HepG2 (cell line): ENCODE results near the gene CLIC3. TPM values are rescaled to one million over a fixed set of nuclear protein-coding genes. Genes with fewer than 3 reads are reported as not detected.

ENCODE experiments used
- BCL6 ChIP-seq: IDR thresholded peaks from 2 replicates; pipeline ENCODE4 v1.6.1; 2016; ENCODE audit warnings: missing genetic modification reagents, missing compliant biosample characterization
- FLYWCH1 ChIP-seq: sonication (generic); formaldehyde crosslinking; IDR thresholded peaks from 2 replicates; pipeline ENCODE4 v1.8.1; 2023; ENCODE audit warnings: mild to moderate bottlenecking, missing genetic modification reagents
- FOXM1 ChIP-seq: sonication (generic); formaldehyde crosslinking; IDR thresholded peaks from 2 replicates; pipeline ENCODE4 v1.5.0; 2020; ENCODE audit warnings: missing genetic modification reagents
- GPN1 ChIP-seq: sonication (generic); formaldehyde crosslinking; IDR thresholded peaks from 2 replicates; pipeline ENCODE4 v1.5.1; 2020; ENCODE audit warnings: missing genetic modification reagents, borderline replicate concordance
- HNF4G ChIP-seq, 2 experiments: sonication (generic) in 1 of 2; formaldehyde crosslinking in 1 of 2; IDR thresholded peaks; 2 replicates each; pipeline versions ENCODE4 v1.4.0 to v1.6.1; 2011 to 2020; ENCODE audit warnings: borderline replicate concordance in 2 of 2, low read depth in 2 of 2, mild to moderate bottlenecking in 2 of 2, low read length in 1 of 2, missing genetic modification reagents in 1 of 2, moderate library complexity in 1 of 2
- KAT7 ChIP-seq: IDR thresholded peaks from 2 replicates; pipeline ENCODE4 v1.6.1; 2018; ENCODE audit warnings: borderline replicate concordance, missing compliant biosample characterization
- MED8 ChIP-seq: sonication (generic); formaldehyde crosslinking; IDR thresholded peaks from 2 replicates; pipeline ENCODE4 v1.8.1; 2023; ENCODE audit warnings: mild to moderate bottlenecking, missing genetic modification reagents; ENCODE audit not compliant: insufficient replicate concordance
- NR2C2 ChIP-seq: sonication (generic); formaldehyde crosslinking; IDR thresholded peaks from 2 replicates; pipeline ENCODE4 v1.4.0; 2020; ENCODE audit warnings: missing genetic modification reagents, mild to moderate bottlenecking, moderate library complexity, borderline replicate concordance
- NRL ChIP-seq: sonication (generic); formaldehyde crosslinking; IDR thresholded peaks from 2 replicates; pipeline ENCODE4 v1.5.0; 2020; ENCODE audit warnings: missing genetic modification reagents, mild to moderate bottlenecking, moderate library complexity, borderline replicate concordance
- ONECUT2 ChIP-seq: sonication (generic); formaldehyde crosslinking; IDR thresholded peaks from 2 replicates; pipeline ENCODE4 v1.4.0; 2020; ENCODE audit warnings: missing genetic modification reagents
- RFX3 ChIP-seq: IDR thresholded peaks from 2 replicates; pipeline ENCODE4 v1.6.1; 2016; ENCODE audit warnings: missing biosample characterization, missing genetic modification reagents
- STAG1 ChIP-seq: sonication (generic); formaldehyde crosslinking; IDR thresholded peaks from 2 replicates; pipeline ENCODE4 v1.4.0; 2020; ENCODE audit warnings: missing genetic modification reagents
- ZBTB37 ChIP-seq: sonication (generic); formaldehyde crosslinking; IDR thresholded peaks from 2 replicates; pipeline ENCODE4 v1.4.0; 2020; ENCODE audit warnings: mild to moderate bottlenecking, missing genetic modification reagents
- ZKSCAN8 ChIP-seq: IDR thresholded peaks from 2 replicates; pipeline ENCODE4 v1.6.1; 2016; ENCODE audit warnings: borderline replicate concordance, missing genetic modification reagents, missing compliant biosample characterization
- ZNF136 ChIP-seq: sonication (generic); formaldehyde crosslinking; IDR thresholded peaks from 2 replicates; pipeline ENCODE4 v1.8.1; 2022; ENCODE audit warnings: low read depth, mild to moderate bottlenecking, moderate library complexity, missing genetic modification reagents
- ZNF224 ChIP-seq: sonication (generic); formaldehyde crosslinking; IDR thresholded peaks from 2 replicates; pipeline ENCODE4 v1.5.0; 2020; ENCODE audit warnings: mild to moderate bottlenecking, missing genetic modification reagents
- ZNF260 ChIP-seq: sonication (generic); formaldehyde crosslinking; IDR thresholded peaks from 2 replicates; pipeline ENCODE4 v1.4.0; 2020; ENCODE audit warnings: missing genetic modification reagents, low read depth, mild to moderate bottlenecking, borderline replicate concordance
- ZNF264 ChIP-seq: sonication (generic); formaldehyde crosslinking; IDR thresholded peaks from 2 replicates; pipeline ENCODE4 v1.4.0; 2020; ENCODE audit warnings: missing genetic modification reagents
- ZNF382 ChIP-seq: sonication (generic); formaldehyde crosslinking; IDR thresholded peaks from 2 replicates; pipeline ENCODE4 v1.5.0; 2020; ENCODE audit warnings: missing genetic modification reagents, mild to moderate bottlenecking, borderline replicate concordance
- ZNF460 ChIP-seq: sonication (generic); formaldehyde crosslinking; IDR thresholded peaks from 2 replicates; pipeline ENCODE4 v1.5.1; 2020; ENCODE audit warnings: missing genetic modification reagents, mild to moderate bottlenecking, borderline replicate concordance
- ZNF703 ChIP-seq: sonication (generic); formaldehyde crosslinking; IDR thresholded peaks from 2 replicates; pipeline ENCODE4 v1.5.1; 2020; ENCODE audit warnings: missing genetic modification reagents, mild to moderate bottlenecking, moderate library complexity, borderline replicate concordance
- ZNF788 ChIP-seq: sonication (generic); formaldehyde crosslinking; IDR thresholded peaks from 2 replicates; pipeline ENCODE4 v1.5.0; 2020; ENCODE audit warnings: mild to moderate bottlenecking, missing genetic modification reagents, borderline replicate concordance
- polyA plus RNA-seq, 8 experiments: library from polyadenylated mRNA; depleted of rRNA in 3 of 8; stranded (reverse) in 7 of 8; unstranded in 1 of 8; fragments of >200 nt; fragmentation: Illumina TruSeq in 4 of 8; extraction: Trizol in 4 of 8; gene quantifications; 2 replicates each; pipeline versions ENCODE4 v1.2.1 to v1.2.3, GENCODE V29; 2011 to 2016; ENCODE audit warnings: low read depth in 4 of 8, missing spikeins in 1 of 8, mixed read lengths in 1 of 8; ENCODE audit not compliant: insufficient read depth in 1 of 8
- total RNA-seq, 5 experiments: library from RNA; depleted of rRNA; stranded (reverse); fragments of >200 nt; fragmentation: Illumina TruSeq; extraction: Trizol; gene quantifications; 2 replicates each; pipeline ENCODE4 v1.2.3, GENCODE V29; 2016; ENCODE audit warnings: low read depth in 1 of 5
- TF ChIP-seq, protein P1 (sequence below): sonication (generic); formaldehyde crosslinking; IDR thresholded peaks from 2 replicates; pipeline ENCODE4 v1.4.0; 2020; ENCODE audit warnings: missing genetic modification reagents
- TF ChIP-seq, protein P2 (sequence below): sonication (generic); formaldehyde crosslinking; IDR thresholded peaks from 2 replicates; pipeline ENCODE4 v1.9.0; 2022; ENCODE audit warnings: low read depth, missing genetic modification reagents

CLIC3 gene
- total and polyA plus RNA-seq, 2 of the 13 experiments (the other 11 are each of a cell fraction or from before 2014, with no cell fraction given), result 0.51 to 1.5 TPM

DNA sequence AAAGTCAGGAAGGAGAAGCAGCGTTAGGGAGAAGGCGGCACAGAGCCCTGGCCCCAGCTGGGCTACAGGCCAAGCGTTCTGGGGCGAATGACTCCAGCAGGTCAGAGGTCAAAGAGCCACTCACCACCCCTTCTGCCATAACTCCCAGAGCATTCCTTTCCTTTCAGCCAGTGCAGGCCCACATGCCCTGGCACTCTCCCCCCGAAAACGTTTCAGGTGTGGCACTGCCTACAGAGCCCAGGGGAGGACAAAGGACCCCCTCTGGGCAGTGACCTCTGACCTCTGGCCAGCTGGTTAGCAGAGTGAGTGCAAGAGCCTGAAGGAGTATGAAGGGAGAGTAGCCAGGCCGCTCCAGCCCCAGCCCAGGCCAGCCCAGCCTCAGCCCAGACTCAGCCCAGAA, 26.8 kb upstream of the CLIC3 start (continued):
- TF ChIP-seq, protein P1, sequence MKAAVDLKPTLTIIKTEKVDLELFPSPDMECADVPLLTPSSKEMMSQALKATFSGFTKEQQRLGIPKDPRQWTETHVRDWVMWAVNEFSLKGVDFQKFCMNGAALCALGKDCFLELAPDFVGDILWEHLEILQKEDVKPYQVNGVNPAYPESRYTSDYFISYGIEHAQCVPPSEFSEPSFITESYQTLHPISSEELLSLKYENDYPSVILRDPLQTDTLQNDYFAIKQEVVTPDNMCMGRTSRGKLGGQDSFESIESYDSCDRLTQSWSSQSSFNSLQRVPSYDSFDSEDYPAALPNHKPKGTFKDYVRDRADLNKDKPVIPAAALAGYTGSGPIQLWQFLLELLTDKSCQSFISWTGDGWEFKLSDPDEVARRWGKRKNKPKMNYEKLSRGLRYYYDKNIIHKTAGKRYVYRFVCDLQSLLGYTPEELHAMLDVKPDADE (CRISPR knock-in tag), result no peak
- TF ChIP-seq MED8 (CRISPR knock-in tag) (no peak), ONECUT2 (CRISPR knock-in tag) (no peak), ZNF264 (CRISPR knock-in tag) (no peak), ZNF224 (no peak), GPN1 (CRISPR knock-in tag) (no peak), ZNF460 (CRISPR knock-in tag) (no peak), ZNF260 (CRISPR knock-in tag) (no peak), ZKSCAN8 (CRISPR knock-in tag) (no peak), BCL6 (CRISPR knock-in tag) (no peak), FOXM1 (CRISPR knock-in tag) (no peak), ZNF136 (CRISPR knock-in tag) (no peak), HNF4G (IDR thresholded peaks at IDR 0.05; ENCODE audit: borderline replicate concordance, low read depth, low read length) (no peak), HNF4G (CRISPR knock-in tag; IDR thresholded peaks at IDR 0.05; ENCODE audit: borderline replicate concordance, low read depth) (no peak), RFX3 (CRISPR knock-in tag) (no peak), FLYWCH1 (CRISPR knock-in tag) (no peak), ZBTB37 (CRISPR knock-in tag) (no peak), NR2C2 (CRISPR knock-in tag) (peak; percentile 81), KAT7 (no peak), STAG1 (CRISPR knock-in tag) (no peak), ZNF788 (CRISPR knock-in tag) (no peak), NRL (CRISPR knock-in tag) (no peak), ZNF703 (CRISPR knock-in tag) (no peak), ZNF382 (CRISPR knock-in tag) (no peak)
- TF ChIP-seq, protein P2, sequence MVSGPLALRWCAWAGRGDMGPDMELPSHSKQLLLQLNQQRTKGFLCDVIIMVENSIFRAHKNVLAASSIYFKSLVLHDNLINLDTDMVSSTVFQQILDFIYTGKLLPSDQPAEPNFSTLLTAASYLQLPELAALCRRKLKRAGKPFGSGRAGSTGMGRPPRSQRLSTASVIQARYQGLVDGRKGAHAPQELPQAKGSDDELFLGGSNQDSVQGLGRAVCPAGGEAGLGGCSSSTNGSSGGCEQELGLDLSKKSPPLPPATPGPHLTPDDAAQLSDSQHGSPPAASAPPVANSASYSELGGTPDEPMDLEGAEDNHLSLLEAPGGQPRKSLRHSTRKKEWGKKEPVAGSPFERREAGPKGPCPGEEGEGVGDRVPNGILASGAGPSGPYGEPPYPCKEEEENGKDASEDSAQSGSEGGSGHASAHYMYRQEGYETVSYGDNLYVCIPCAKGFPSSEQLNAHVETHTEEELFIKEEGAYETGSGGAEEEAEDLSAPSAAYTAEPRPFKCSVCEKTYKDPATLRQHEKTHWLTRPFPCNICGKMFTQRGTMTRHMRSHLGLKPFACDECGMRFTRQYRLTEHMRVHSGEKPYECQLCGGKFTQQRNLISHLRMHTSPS, result peak; percentile 31; the same call in 1 of the 2 replicates
